Brain pericyte (primary cell): ENCODE measurements around the gene ARHGAP24.
"Not testable (repeated sequence)": the region's sequence is repeated elsewhere in the genome, so short reads cannot be mapped to it uniquely, and the experiment has no call there.

ENCODE experiments used
- DNase-seq: peaks from one replicate; pipeline ENCODE4 v3.0.0-alpha.2; 2012; ENCODE audit warnings: low read depth, low spot score

Gene ARHGAP24

DNA sequence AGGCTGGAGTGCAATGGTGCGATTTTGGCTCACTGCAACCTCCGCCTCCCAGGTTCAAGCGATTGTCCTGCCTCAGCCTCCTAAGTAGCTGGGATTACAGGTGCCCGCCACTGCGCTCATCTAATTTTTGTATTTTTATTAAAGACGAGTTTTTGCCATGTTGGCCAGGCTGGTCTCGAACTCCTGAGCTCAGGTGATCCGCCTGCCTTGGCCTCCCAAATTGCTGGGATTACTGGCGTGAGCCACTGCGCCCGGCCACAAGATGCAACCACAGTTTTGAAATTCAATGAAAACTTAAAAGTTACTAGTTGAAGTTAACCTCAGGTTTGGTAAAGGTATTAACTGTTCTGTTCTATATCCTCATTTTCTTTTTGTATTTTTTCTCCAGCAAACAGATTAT, 427.7 kb downstream of the ARHGAP24 start:
- DNase-seq = not testable (repeated sequence)

DNA sequence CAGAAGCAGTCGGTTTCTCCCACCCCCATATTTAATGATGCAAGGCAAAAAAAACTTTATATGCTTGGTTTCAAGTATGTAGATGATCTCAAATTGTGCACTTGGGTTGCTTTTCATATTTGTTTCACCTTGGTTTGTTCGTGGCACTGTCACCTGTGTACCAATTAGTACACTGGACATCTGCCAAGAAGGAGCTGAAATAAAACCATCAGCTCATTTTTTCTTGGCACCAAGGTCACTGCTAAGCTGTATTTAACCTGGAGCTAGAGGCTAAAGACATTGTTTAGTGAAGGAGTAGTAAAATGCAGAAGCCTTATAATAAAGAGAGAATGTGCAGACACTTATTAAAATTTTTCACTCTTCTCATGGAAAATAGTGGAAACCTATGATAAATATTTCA, 430.8 kb downstream of the ARHGAP24 start:
- DNase-seq = no peak

DNA sequence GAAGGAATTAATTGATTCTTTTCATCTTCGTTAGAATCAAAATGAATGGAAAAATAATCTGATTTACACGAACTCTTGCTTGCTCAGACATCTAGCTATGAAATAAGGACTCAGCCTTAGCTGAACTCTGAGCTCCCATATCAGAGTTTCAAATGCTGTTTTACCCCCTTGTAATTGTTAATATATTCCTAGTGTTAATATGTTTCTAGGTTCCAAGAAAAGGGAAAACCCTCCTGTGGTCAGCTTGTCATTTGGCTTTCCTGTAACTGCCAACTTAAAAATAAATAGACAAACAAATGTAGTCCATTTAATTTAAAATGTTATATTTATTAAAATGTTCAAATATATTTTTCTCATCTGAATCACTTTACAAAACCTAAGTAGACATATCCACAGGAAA, 432.1 kb downstream of the ARHGAP24 start:
- no peak for DNase-seq

DNA sequence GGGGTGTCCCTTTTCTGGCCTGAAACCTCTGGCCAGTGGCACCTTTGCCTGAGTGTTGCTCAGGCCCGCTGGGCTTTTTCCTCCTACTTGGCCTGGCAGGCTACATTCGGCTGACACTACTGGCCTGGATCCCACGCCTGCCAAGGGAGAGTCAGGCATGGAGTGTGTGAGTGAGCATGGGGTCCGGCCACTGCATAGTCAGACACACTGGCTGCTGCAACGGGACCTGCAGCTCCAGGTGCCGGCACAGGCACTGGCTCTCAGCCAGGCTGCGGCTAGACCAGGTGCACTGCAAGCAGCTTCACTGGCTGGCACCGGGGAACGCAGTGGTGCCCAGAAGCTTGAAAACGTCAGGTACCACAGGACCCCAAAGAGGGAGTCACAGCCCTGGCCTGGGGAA, 434.9 kb downstream of the ARHGAP24 start:
- no peak for DNase-seq

DNA sequence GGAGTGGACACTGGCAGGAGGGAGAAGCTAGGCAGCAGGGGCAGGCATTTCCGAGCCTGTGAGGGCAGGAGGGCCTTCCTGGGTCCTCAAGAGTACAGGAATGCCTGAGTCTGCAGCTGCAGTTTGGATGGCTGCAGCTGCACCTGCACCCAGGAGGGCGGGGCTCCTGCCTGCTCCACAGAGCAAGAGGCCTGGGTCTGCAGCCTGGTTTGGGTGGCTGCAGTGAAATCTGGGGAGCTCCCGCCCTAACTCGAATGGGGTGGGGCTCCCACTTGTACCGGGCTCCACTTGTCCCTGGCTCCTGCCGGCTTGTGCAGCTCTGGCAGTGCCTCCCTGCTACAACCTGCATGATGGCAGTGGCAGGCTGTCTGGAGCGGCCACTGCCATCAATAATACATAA, 436.0 kb downstream of the ARHGAP24 start:
- DNase-seq = no peak

DNA sequence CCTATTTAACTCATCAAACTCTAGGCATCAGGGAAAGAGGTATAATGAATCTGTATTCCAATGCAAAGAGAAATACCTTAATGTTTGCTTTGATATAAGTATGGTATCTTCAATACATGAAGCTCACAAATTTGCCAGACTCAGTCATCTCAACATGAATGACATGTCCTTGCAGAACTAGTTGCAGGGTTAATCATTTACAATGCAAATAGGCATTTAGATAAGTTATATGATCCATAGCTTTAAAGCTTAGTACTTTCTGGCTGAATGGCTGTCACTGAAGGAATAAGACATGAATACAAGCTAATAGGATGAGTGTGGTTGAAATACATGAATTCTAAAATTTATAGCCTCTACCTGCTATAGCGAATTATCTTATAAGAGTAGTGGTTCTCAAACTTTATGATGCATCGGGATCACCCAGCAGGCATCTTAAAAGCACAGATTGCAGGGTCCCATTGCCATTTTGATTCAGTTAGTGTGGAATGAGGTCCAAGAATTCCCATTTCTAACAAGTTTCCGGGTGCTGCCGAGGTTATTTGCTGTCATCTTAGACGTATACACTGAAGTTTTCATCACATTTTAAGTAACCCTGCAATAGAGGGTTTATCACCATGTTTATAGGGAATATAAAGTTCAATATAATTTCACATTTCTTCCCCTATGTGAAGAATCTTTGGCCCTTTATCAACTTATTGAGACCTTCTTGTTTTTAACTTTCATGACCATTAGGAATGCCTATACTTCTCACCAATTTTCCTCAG, 439.2 kb downstream of the ARHGAP24 start:
- no peak for DNase-seq

DNA sequence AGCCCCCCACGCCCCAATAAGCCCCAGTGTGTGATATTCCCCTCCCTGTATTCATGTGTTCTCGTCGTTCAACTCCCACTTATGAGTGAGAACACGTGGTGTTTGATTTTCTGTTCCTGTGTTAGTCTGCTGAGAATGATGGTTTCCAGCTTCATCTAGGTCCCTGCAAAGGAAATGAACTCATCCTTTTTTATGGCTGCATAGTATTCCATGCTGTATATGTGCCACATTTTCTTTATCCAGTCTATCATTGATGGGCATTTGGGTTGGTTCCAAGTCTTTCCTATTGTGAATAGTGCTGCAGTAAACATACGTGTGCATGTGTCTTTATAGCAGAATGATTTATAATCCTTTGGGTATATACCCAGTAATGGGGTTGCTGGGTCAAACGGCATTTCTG, 440.6 kb downstream of the ARHGAP24 start:
- not testable (repeated sequence) for DNase-seq

DNA sequence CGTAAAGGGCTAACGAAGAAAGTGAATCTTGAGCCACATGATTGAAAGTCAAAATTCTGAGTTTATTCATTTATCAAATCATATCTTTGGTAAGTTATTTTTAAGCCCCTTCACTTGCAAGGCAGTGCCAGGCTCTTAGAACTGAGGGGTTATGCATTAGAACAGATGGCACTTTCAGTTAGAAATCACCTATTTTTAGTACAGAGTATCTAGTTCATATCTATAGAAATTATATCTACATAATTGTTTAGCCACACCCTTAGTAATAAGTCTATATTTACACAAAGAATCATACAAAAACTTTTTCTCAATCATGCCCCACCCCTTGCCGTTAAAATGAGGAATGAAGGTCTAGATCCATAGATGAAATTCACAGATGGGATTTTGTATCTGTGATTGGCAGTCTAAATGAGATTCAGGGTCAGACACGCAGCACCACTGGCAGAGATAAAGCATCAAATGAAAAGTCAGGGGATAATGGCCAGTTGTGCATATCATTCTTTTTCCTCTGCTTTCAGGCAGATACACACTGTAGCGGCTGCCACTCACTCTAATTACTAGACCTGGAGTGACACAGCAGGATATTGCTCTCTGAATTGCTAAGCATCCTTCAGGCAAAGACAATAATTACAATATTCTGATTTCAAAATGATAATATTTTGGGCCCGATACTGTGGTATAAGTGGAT, 444.4 kb downstream of the ARHGAP24 start:
- DNase-seq = no peak

DNA sequence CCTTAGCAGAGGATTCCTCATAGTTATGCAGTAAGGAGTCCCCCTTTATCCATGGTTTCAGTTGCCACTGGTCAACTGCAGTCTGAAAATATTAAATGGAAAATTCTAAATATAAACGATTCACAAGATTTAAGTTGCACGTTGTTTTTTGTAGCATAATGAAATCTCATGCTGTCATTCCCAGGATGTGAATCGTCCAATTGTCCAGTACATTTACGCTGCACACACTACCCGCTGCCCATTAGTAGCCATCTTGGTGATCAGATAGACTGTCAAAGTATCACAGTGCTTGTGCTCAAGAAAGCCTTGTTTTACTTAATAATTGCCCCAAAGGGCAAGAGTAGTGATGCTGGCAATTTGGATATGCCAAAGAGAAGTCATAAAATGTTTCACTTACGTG, 450.1 kb downstream of the ARHGAP24 start:
- DNase-seq = no peak

DNA sequence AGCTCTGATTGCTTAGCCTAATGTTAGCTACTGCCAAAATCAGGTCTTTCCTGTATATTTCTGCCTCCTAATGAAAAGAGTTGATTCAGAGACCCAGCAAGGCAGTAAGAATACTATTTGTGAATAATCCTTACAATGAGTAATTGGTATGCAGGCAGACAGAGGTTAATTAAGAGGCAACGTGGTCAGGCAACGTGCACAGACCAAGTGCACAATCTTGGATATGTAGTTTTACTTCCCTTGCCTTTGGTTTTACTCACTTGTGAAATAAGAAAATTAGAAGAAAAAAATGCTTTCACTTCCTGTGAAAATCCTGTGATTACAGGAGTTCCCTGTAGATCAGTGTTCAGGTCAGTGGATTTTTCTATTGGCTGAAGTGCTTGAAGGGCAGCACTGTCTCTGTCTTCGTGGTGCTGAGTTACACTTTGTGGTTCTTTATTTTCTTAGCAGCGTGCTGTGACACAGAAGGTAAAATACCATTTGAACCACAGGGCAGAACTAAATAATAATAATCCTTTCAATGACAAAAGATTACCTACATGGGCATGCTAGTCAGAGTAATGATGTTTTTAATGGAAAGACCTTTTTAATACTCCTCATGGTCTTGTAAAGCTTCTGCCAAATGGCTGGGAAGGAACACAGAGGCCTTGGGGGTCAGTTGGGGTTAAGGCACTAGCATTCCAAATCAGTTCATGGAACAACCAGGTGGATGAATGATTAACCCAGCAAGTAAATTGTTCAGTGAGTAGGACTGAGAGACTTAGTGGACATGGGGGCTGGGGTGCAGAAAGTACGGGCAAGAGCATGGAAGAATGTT, 454.0 kb downstream of the ARHGAP24 start:
- no peak for DNase-seq

DNA sequence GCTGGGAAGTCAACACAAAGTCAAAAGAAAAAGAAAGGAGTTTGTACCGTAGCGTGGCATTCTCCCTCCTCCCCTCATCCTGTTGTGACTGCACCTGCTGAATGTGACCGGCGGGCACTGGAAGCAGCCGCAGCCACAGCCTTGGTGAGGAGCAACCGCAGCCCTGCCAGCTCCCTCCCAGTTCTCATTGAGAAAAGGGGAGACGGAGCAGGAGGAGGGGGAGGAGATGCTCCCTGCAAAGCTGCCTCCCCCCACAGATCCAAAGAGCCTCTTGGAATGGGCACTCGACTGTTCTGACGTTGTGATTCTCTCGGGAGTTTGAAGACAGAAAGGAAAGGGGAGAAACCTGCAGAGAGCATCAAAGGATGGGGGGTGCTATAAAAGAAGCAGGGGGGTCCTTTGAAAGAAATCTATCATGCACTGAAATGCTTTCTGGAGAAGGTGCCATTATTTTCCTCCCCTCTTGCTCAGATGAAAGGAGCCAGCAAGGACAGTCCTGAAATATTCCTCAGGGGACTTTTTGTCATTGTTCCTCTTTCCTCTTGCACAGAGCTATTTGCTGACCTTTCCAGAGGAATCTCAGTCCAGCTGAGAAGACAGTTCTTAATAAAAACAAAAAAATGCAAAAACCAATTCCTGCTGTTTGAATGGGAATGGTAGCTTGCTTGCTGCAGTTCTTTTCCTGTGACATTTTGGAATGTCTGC, 455.2 kb downstream of the ARHGAP24 start:
- DNase-seq = no peak

DNA sequence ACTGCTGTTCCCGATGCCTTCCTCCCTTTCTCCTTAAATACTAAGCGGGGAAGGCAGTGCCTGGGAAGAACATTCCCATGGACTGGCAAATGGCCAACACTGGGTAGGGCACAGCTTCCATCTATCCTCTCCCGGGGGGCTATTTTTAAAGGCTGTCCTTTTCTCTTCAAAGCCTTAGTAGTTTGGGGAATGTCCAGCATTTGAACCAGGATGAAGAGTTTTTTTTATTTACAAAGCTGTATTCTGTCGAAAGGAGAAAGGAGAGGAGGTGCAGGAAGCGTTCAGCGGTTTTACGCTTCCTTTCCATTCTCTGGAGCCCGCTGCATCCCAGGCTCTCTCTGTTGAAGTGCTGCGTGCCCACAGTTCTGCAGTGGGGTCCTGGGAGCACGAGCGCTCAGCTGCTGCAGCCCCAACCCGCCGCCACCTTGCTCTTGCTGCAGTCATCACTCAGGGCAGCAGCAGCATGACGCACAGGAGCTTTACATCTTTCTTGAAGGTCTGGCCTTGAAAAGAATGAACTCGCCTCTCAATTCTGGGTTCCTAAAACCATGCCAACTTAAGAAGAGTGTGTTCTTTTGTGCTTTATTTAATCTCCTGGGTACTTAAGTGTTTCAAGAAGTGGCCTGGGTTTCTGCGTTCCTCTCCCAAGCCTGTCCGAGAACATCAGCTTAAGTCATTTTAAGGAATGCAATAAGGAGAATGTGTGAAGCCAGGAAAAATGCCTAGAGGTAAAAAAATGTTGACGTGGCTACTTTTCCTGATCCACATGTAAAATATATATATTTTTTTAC, 457.7 kb downstream of the ARHGAP24 start:
- DNase-seq = no peak

DNA sequence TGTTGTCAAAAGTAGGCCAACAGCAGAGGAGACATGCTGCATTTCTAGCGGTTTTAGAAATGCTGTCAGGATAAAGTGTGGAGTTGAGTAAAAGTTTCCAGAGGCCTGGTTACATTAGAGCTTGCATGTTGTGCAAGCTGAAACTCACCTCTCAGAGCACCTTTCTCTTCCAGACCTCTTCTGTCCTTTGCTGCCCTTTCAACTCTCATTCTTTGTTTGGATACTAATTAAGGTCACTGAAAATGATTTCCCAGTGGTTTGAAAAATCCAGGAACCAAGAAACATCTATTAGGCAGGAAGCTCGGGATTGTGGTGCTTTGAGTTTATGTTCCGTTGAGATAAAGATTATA, 458.3 kb downstream of the ARHGAP24 start:
- no peak for DNase-seq

DNA sequence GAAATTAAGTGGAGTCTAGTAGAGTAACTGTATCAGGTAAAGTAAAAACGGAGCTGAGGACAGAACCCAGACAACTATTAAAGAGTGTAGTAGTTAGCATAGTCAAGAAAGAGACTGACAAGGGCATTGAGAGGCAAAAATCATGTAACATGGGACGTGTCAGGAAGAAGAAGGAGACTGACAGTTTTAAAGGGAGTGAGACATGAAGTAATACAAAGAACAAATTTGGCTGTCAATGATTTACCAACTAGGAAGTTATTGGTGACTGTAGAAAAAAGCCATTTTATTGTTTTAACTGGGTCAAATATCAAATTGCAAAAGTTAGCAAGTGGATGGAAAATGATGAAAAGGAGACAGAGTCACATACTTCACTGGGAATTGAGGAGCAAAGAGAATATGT, 462.6 kb downstream of the ARHGAP24 start:
- DNase-seq = no peak

DNA sequence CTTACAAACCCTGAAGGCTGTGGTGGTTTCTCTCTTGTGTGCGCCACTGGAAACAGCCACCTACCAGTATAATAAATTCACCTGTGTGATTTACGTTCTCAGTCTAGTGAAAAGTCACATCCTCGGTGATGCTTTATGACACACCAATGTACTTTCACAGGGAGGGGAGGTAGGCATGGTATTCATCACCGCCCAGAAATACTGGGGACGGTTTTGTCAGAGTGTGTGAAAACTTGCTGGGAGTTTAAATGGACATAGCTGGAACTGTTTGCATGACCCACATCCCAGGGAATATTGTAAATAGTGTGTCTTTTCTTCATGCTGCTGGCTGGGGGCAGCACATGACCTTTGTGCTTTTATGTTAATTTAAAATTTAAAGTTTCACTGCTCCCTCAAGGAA, 463.1 kb downstream of the ARHGAP24 start:
- no peak for DNase-seq

DNA sequence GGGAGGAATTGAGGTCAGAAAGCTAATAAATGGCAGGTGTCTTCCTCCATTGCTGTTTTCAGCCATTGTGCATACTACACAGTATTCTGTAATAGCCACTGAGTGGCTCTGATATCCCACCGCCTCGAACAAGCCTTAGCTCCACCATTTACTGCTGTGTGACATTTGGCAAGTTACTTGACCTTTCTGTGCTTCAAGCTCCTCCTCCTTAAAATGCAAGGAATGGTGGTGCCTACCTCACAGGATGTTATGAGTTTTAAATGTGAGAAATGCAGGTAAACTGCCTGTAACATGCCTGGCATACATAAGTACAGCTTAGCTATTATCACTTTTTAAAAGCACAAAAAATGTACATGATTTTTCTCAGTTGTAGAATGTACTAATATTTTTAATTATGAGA, 464.0 kb downstream of the ARHGAP24 start:
- no peak for DNase-seq

DNA sequence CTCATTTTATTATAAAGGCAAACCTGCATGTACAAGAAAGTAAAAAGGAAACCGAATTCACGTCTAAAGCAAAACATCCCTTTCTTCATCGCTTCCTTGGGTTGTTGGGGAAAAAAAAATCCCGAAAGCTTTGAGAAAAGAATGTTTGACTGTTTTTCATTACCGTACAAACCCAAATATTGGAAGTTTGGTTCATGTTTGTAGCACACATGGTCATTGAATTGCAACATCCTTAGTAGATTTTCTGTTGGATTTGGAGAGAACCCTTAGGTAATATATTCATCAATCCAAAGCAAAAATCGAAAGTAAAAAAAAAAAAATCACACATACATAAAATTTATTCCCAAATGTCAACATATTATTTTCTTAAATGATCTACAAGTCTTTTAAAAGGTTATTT, 464.6 kb downstream of the ARHGAP24 start:
- DNase-seq = no peak

DNA sequence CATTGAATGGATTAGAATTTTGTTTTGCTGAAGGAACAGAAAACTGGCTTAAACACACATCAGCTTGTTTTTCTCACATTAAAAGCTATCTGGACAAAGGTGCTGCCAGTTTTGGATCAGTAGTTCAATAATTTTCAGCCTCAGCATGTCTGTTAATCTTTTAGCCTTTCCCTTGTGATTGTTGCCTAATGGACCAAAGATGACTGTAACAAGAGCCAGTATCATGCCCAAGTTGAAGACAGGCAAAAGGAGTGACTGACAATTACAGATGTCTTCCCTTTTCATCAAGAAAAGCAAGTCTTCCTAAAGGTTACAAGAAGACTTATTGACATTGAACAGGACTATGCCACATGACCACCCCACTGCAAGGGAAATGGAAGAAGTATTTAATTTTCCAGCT, 465.2 kb downstream of the ARHGAP24 start:
- no peak for DNase-seq

DNA sequence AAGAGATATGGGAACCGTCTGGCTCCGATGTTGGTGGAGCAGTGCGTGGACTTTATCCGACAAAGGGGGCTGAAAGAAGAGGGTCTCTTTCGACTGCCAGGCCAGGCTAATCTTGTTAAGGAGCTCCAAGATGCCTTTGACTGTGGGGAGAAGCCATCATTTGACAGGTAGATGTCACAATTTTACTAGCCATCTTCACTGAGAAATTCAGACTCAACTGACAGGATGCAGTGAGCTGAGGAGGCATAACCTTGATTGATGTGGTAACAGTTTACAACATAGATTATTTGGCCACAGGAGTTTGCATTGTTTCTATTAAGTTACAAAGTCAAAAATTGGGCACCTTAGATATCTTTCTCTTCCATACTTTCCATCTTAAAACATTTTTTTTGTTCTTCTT, 467.2 kb downstream of the ARHGAP24 start:
- DNase-seq = no peak

DNA sequence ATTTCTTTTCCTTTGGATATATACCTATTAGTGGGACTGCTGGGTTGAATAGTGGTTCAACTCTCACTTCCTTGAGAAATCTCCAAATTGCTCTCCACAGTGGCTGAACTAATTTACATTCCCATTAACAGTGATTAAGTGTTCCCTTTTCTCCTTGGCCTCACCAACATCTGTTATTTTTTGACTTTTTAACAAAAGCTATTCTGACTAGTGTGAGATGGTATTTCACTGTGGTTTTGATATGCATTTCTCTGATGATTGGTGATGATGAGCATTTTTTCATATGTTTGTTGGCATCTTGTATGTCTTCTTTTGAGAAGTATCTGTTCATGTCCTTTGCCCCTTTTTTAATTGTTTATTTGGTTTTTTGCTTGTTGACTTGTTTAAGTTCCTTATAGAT, 471.9 kb downstream of the ARHGAP24 start:
- no peak for DNase-seq

DNA sequence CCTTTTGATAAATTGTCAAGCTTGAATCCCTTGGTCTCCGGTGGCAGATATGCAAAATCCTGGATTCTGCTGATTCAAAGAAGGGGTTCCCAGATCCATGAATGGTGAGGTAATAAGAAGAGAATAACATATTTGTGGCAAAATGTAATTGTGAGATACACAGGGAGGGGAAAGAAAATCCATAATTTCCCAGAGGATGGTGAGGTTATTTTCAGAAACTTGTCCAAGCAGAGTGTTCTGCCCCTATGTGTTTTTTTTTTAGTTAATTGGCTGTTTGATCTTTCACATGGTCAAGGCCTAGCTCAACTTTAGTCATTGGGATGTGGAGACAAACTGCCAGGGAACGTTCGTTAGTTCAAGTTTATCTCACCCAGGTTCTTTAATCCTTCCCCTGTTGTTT, 476.1 kb downstream of the ARHGAP24 start:
- DNase-seq = no peak
